Mucosa of rectum (tissue), 2 donors: ENCODE data around the gene P2RY6.
"Not testable (repeated sequence)": the region's sequence is repeated elsewhere in the genome, so short reads cannot be mapped to it uniquely, and the experiment has no call there.

Experiments
- H3K27ac ChIP-seq, 2 donors: one replicate each; pipeline ENCODE4 v1.7.0; 2013; ENCODE audit warnings: inconsistent platforms in 2 of 2, low read depth in 2 of 2, low read length in 2 of 2
- H3K27me3 ChIP-seq, 2 donors: one replicate each; pipeline ENCODE4 v1.7.0; 2013; ENCODE audit warnings: low read length in 2 of 2; ENCODE audit not compliant: control insufficient read depth in 2 of 2, insufficient read depth in 2 of 2
- H3K36me3 ChIP-seq, 2 donors: one replicate each; pipeline ENCODE4 v1.7.0; 2013; ENCODE audit warnings: low read length in 2 of 2; ENCODE audit not compliant: control insufficient read depth in 2 of 2, insufficient read depth in 2 of 2
- H3K4me1 ChIP-seq, 2 donors: one replicate each; pipeline ENCODE4 v1.7.0; 2013; ENCODE audit warnings: low read length in 2 of 2, mild to moderate bottlenecking in 1 of 2; ENCODE audit not compliant: control insufficient read depth in 2 of 2, insufficient read depth in 2 of 2
- H3K4me3 ChIP-seq, 2 donors: one replicate each; pipeline ENCODE4 v1.7.0; 2013; ENCODE audit warnings: low read length in 2 of 2
- H3K9ac ChIP-seq, 2 donors: one replicate each; pipeline ENCODE4 v1.7.0; 2013; ENCODE audit warnings: low read length in 2 of 2, low read depth in 1 of 2, mild to moderate bottlenecking in 1 of 2
- H3K9me3 ChIP-seq, 2 donors: one replicate each; pipeline ENCODE4 v1.7.0; 2013; ENCODE audit warnings: low read length in 2 of 2; ENCODE audit not compliant: control insufficient read depth in 2 of 2
- donor health status: healthy.
- donor health status: Normal muscosa, but diverticular disease.

The P2RY6 gene

GRCh38 chr11:73229896-73230875, 42.0 kb upstream of the P2RY6 start:
- Histone ChIP-seq H3K36me3 (peaks cover 7 to 8% of the 10 kb centered on the region in 2 donors), H3K4me3 (no peak overlapping the region), H3K9me3 (no peaks in the 10 kb centered on the region), H3K9ac (no peak overlapping the region), H3K27ac (no peak overlapping the region), H3K27me3 (no peaks in the 10 kb centered on the region), H3K4me1 (peaks cover 6 to 7% of the 10 kb centered on the region in 2 donors)

- Histone ChIP-seq H3K4me3 (no peak overlapping the region), H3K27me3 (no peaks in the 10 kb centered on the region), H3K9ac (no peak overlapping the region), H3K36me3 (peaks cover 8 to 9% of the 10 kb centered on the region in 2 donors), H3K4me1 (peaks cover 6 to 7% of the 10 kb centered on the region in 2 donors), H3K27ac (no peak overlapping the region), H3K9me3 (no peaks in the 10 kb centered on the region)
Measured at GRCh38 chr11:73230931-73231330, 41.2 kb upstream of the P2RY6 start.

GRCh38 chr11:73232487-73232886, 39.7 kb upstream of the P2RY6 start:
- not testable (repeated sequence) for H3K36me3 ChIP-seq, H3K9ac ChIP-seq, H3K27me3 ChIP-seq, H3K27ac ChIP-seq, H3K4me3 ChIP-seq, H3K9me3 ChIP-seq, H3K4me1 ChIP-seq

GRCh38 chr11:73233211-73233610, 38.9 kb upstream of the P2RY6 start:
- Histone ChIP-seq H3K36me3 (peaks cover 9 to 12% of the 10 kb centered on the region in 2 donors), H3K27ac (no peak overlapping the region), H3K9me3 (no peaks in the 10 kb centered on the region), H3K9ac (no peak overlapping the region), H3K27me3 (no peaks in the 10 kb centered on the region), H3K4me1 (no peaks in the 10 kb centered on the region), H3K4me3 (no peak overlapping the region)

DNA sequence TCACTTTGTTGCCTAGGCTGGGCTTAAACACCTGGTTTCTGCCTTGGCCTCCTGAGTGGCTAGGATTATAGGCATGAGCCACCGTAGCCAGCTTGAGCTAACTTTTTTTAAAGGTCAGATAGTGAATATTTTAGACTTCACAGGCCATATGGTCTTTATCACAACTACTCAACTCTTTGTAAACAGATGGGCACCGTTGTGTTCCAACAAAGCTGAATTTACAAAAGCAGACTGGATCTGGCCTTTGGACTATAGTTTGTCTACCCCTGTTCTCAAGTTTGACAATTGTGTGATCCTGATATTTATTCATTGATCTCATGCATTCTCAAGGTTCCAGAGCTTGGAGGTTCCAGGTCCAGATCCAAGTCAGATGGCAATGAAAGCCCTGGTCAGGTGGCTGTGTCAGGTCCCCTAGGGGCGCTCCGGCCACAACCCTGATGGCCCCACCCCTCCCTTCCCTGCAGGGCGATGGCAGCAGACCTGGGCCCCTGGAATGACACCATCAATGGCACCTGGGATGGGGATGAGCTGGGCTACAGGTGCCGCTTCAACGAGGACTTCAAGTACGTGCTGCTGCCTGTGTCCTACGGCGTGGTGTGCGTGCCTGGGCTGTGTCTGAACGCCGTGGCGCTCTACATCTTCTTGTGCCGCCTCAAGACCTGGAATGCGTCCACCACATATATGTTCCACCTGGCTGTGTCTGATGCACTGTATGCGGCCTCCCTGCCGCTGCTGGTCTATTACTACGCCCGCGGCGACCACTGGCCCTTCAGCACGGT, 38.3 kb upstream of the P2RY6 start:
- no peak overlapping the region for H3K4me3 ChIP-seq
- H3K27ac ChIP-seq, result no peak overlapping the region
- peaks cover 9 to 12% of the 10 kb centered on the region in 2 donors for H3K36me3 ChIP-seq
- H3K4me1 ChIP-seq, result no peaks in the 10 kb centered on the region
- H3K27me3 ChIP-seq, result no peaks in the 10 kb centered on the region
- H3K9ac ChIP-seq, result no peak overlapping the region
- no peaks in the 10 kb centered on the region for H3K9me3 ChIP-seq

DNA sequence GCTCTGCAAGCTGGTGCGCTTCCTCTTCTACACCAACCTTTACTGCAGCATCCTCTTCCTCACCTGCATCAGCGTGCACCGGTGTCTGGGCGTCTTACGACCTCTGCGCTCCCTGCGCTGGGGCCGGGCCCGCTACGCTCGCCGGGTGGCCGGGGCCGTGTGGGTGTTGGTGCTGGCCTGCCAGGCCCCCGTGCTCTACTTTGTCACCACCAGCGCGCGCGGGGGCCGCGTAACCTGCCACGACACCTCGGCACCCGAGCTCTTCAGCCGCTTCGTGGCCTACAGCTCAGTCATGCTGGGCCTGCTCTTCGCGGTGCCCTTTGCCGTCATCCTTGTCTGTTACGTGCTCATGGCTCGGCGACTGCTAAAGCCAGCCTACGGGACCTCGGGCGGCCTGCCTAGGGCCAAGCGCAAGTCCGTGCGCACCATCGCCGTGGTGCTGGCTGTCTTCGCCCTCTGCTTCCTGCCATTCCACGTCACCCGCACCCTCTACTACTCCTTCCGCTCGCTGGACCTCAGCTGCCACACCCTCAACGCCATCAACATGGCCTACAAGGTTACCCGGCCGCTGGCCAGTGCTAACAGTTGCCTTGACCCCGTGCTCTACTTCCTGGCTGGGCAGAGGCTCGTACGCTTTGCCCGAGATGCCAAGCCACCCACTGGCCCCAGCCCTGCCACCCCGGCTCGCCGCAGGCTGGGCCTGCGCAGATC, 37.5 kb upstream of the P2RY6 start:
- no peak overlapping the region for H3K4me3 ChIP-seq
- no peak overlapping the region for H3K9ac ChIP-seq

DNA sequence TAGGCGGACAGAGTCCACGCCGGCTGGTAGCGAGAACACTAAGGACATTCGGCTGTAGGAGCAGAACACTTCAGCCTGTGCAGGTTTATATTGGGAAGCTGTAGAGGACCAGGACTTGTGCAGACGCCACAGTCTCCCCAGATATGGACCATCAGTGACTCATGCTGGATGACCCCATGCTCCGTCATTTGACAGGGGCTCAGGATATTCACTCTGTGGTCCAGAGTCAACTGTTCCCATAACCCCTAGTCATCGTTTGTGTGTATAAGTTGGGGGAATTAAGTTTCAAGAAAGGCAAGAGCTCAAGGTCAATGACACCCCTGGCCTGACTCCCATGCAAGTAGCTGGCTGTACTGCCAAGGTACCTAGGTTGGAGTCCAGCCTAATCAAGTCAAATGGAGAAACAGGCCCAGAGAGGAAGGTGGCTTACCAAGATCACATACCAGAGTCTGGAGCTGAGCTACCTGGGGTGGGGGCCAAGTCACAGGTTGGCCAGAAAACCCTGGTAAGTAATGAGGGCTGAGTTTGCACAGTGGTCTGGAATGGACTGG, 36.8 kb upstream of the P2RY6 start:
- peaks cover 9 to 12% of the 10 kb centered on the region in 2 donors for H3K36me3 ChIP-seq
- H3K4me3 ChIP-seq, result no peak overlapping the region
- no peak overlapping the region for H3K9ac ChIP-seq
- H3K4me1 ChIP-seq, result no peaks in the 10 kb centered on the region
- no peak overlapping the region for H3K27ac ChIP-seq
- H3K27me3 ChIP-seq, result no peaks in the 10 kb centered on the region
- no peaks in the 10 kb centered on the region for H3K9me3 ChIP-seq

More for the DNA sequence above, 37.5 kb upstream of the P2RY6 start:
- no peaks in the 10 kb centered on the region for H3K4me1 ChIP-seq
- H3K36me3 ChIP-seq, result peaks cover 9 to 12% of the 10 kb centered on the region in 2 donors
- H3K27ac ChIP-seq, result no peak overlapping the region
- no peaks in the 10 kb centered on the region for H3K9me3 ChIP-seq
- no peaks in the 10 kb centered on the region for H3K27me3 ChIP-seq

GRCh38 chr11:73236205-73236765, 35.9 kb upstream of the P2RY6 start:
- H3K27me3 ChIP-seq, result no peaks in the 10 kb centered on the region
- H3K27ac ChIP-seq, result no peak overlapping the region
- H3K4me1 ChIP-seq, result no peaks in the 10 kb centered on the region
- H3K9me3 ChIP-seq, result no peaks in the 10 kb centered on the region
- H3K9ac ChIP-seq, result no peak overlapping the region
- no peak overlapping the region for H3K4me3 ChIP-seq
- H3K36me3 ChIP-seq, result peaks cover 9 to 12% of the 10 kb centered on the region in 2 donors

- Histone ChIP-seq H3K27ac (no peak overlapping the region), H3K27me3 (no peaks in the 10 kb centered on the region), H3K9ac (no peak overlapping the region), H3K4me1 (no peaks in the 10 kb centered on the region), H3K36me3 (peaks cover 9 to 12% of the 10 kb centered on the region in 2 donors), H3K9me3 (no peaks in the 10 kb centered on the region), H3K4me3 (no peak overlapping the region)
Measured at GRCh38 chr11:73236854-73237253, 35.3 kb upstream of the P2RY6 start.
